NOMO-1 treated with dmso at 0.1 percent for 144 hours (cell line): Measurements from ENCODE around the gene STOM.

ENCODE experiments used
- DNase-seq: peaks from one replicate; lab custom pipeline; 2025; ENCODE audit not compliant: unreplicated experiment; lab: John Stamatoyannopoulos, UW

Gene STOM

GRCh38 chr9:121289026-121289771, 80.9 kb downstream of the STOM start:
- DNase-seq, result peak; percentile 63
